Aorta (tissue), 5 donors: ENCODE measurements around the gene MST1R. TPM values are rescaled to one million over a fixed set of nuclear protein-coding genes. Genes with fewer than 3 reads are reported as not detected.

Experiments
- ATAC-seq: fragments of 200-7000 bp; cut with Tn5 transposase; one replicate; pipeline ENCODE4 v1.9.1; 2022; ENCODE audit warnings: moderate library complexity; ENCODE audit not compliant: low FRiP score
- DNase-seq, 2 donors: peaks; one replicate each; pipeline ENCODE4 v3.0.0-alpha.2; 2020
- H3K27ac ChIP-seq, 2 donors: one replicate each; pipeline ENCODE4 v1.5.1; 2013; ENCODE audit warnings: low read length in 2 of 2, mild to moderate bottlenecking in 2 of 2, moderate library complexity in 2 of 2, control low read depth in 1 of 2, inconsistent platforms in 1 of 2, low read depth in 1 of 2
- H3K27me3 ChIP-seq, 2 donors: one replicate each; pipeline ENCODE4 v1.6.1; 2013; ENCODE audit warnings: control low read depth in 1 of 2, low read length in 1 of 2, mild to moderate bottlenecking in 1 of 2, moderate library complexity in 1 of 2; ENCODE audit not compliant: insufficient read depth in 2 of 2, control insufficient read depth in 1 of 2
- H3K36me3 ChIP-seq, 2 donors: one replicate each; pipeline ENCODE4 v1.6.1; 2013; ENCODE audit warnings: control low read depth in 1 of 2, low read length in 1 of 2, mild to moderate bottlenecking in 1 of 2; ENCODE audit not compliant: insufficient read depth in 2 of 2, control insufficient read depth in 1 of 2
- H3K4me1 ChIP-seq, 2 donors: one replicate each; pipeline ENCODE4 v1.6.1; 2013; ENCODE audit warnings: low read length in 2 of 2, control low read depth in 1 of 2, mild to moderate bottlenecking in 1 of 2, moderate library complexity in 1 of 2; ENCODE audit not compliant: insufficient read depth in 2 of 2, control insufficient read depth in 1 of 2
- H3K4me3 ChIP-seq, 2 donors: one replicate each; pipeline ENCODE4 v1.5.1; 2013; ENCODE audit warnings: low read length in 2 of 2, control low read depth in 1 of 2, mild to moderate bottlenecking in 1 of 2
- H3K9me3 ChIP-seq: one replicate; pipeline ENCODE4 v1.6.1; 2013; ENCODE audit warnings: mild to moderate bottlenecking, low read length; ENCODE audit not compliant: control insufficient read depth
- WGBS, 2 donors: extraction: QIAGEN DNeasy Blood & Tissue Kit; methylation state at CpG; one replicate each; pipeline ENCODE4 v1.1.7; 2013; 5-methylcytosine and 5-hydroxymethylcytosine counted together
- intact Hi-C, 2 donors: fragments of 100-400 bp; cut with DNase I; formaldehyde crosslinking; loops; one replicate each; pipeline versions ENCODE4 v1.14.2 to v1.15.0; 2022
- polyA plus RNA-seq, 2 donors: library from polyadenylated mRNA; stranded (reverse); fragments of 200-250 nt; gene quantifications; one replicate each; pipeline ENCODE4 v1.2.3, GENCODE V29; 2013
- total RNA-seq, 2 donors: library from RNA; stranded (reverse); fragmentation: NEBNext Ultra II Directional; extraction: Animal tissue kit (Norgen Biotek cat#: 25700); gene quantifications; one replicate each; pipeline ENCODE4 v1.2.1, GENCODE V29; 2021
- donor health status: healthy with polysubstance abuse.
- donor health status: Bipolar disorder and iron deficiency.
- donor health status: DM: no; HTN: no; CAD: no.
- donor health status: DM: no; HTN: no; CAD: no.
- donor health status: DM: yes; HTN: yes; CAD: no.

MST1R gene
- total and polyA plus RNA-seq, 4 donors = 2.7 to 13.1 (median 7.5) TPM

DNA sequence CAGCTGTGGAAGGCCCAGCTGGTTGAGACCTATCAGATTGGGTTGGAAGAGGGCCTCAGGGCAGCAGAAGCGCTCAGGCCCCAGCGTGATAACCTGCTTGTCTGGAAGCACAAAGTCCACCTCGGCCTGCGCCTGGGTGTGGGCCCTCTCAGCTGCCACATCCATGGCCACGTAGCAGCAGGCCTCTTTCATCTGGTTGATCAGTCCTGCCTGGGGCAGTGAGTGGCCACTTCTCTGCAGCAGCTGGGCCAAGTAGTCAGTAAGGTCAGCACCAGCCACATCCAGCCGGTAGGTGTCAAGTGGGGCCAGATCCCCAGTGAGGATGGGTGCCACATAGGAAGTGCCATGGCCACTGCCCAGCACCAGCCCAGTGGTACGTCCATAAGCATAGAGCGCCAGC, 30.1 kb downstream of the MST1R start:
- intact Hi-C loops = no loop called here
- ATAC-seq (no peak), DNase-seq (no peak)
- Histone ChIP-seq H3K9me3 (no peaks in the 10 kb centered on the region), H3K4me3 (no peak overlapping the region), H3K27ac (no peak overlapping the region), H3K27me3 (no peaks in the 10 kb centered on the region), H3K36me3 (no peaks in the 10 kb centered on the region), H3K4me1 (no peaks in the 10 kb centered on the region)
- 91 to 93% methylated on average over 8 of the region's 8 CpGs for WGBS, 2 donors

GRCh38 chr3:49872801-49873281, 30.8 kb downstream of the MST1R start:
- Histone ChIP-seq H3K27ac (no peak overlapping the region), H3K9me3 (no peaks in the 10 kb centered on the region), H3K4me1 (no peaks in the 10 kb centered on the region), H3K4me3 (no peak overlapping the region), H3K36me3 (no peaks in the 10 kb centered on the region), H3K27me3 (no peaks in the 10 kb centered on the region)
- DNase-seq = no peak
- ATAC-seq = no peak
- 65 to 69% methylated on average over 4 of the region's 4 CpGs for WGBS, 2 donors
- intact Hi-C loops = no loop called here

DNA sequence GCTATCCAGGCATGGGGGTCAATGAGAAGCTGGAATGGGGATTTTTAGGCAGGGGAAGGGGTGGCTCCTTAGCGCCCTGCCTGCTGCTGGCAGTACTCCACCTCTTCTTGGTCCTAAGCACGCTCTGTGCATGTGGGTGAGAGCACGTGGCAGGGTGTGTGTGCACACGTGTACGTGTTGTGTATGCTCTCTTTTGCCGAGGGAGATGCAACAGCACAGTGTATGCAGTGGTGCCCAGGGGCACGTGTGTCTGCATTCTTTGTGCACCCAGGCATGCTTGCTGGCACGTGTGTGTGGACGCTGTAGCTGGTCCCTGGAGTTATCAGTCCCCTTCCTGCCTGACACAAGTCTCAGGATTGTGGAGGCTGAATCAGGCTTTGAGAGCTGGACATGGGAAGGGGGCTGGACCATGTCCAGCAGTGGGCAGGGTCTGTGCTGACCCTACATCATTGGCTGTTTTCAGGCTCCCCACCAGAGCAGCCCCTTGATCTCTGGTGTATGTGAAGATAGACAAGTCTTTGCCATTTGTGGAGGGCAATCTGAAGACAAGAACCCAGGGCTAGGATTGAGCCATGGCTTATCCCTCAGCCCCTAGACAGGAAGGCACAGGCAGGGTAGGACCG, 32.0 kb downstream of the MST1R start:
- Histone ChIP-seq H3K9me3 (no peaks in the 10 kb centered on the region), H3K27ac (no peak overlapping the region), H3K4me1 (no peaks in the 10 kb centered on the region), H3K36me3 (no peaks in the 10 kb centered on the region), H3K4me3 (no peak overlapping the region), H3K27me3 (no peaks in the 10 kb centered on the region)
- ATAC-seq = no peak
- 50 to 63% methylated on average over 10 of the region's 10 CpGs for WGBS, 2 donors
- intact Hi-C loops = no loop called here
- DNase-seq = no peak

GRCh38 chr3:49869525-49870126, 34.0 kb downstream of the MST1R start, which contains the start of gene CAMKV:
CAMKV (minus strand) TSS chr3:49869906; CDS start chr3:49862388, 7,518 bp downstream.
- ATAC-seq = no peak
- no peak within 1 kb of the TSS for H3K4me3 ChIP-seq
- H3K27me3 ChIP-seq = no peaks in the 10 kb centered on the region
- H3K4me1 ChIP-seq = no peaks in the 10 kb centered on the region
- no peak within 1 kb of the TSS for H3K27ac ChIP-seq
- 0 to 1% methylated on average over 55 to 59 of the region's 59 CpGs for WGBS, 2 donors
- no peak for DNase-seq
- H3K36me3 ChIP-seq = no peaks in the 10 kb centered on the region
- intact Hi-C loops = no loop called here
- no peaks in the 10 kb centered on the region for H3K9me3 ChIP-seq

DNA sequence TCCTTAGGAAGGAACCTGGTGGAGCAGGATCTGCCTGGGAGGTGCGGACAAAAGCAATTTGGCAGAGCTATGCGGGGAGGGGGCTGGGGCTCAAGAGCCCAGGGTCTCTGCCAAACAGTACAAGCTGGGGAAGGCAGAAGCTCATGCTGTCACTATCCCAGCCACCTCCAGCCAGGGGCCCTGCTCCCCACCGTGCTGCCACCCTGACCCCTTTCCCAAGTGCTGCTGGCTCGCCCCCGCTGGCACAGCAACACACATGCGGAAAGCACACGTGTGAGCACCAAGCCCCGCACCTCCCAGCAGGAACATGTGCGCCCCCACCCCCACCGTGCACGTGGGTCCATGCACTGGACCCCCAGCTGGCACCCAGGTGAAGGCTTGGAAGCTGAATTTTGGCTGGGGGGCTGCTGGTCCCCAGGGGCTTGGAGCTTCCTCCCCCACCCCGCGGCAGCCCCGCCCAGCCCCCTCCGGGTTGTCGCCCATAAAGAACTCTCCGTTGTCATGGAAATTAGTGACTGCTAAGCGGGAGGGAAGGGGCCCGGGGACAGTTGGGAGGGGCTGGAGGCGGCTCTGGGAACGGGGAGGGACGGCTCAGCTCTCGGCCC, 34.7 kb downstream of the MST1R start:
- ATAC-seq = no peak
- H3K4me3 ChIP-seq = no peak overlapping the region
- no peak for DNase-seq
- H3K27ac ChIP-seq = no peak overlapping the region
- 2% methylated on average over 21 to 23 of the region's 23 CpGs for WGBS, 2 donors
- no peaks in the 10 kb centered on the region for H3K9me3 ChIP-seq
- H3K27me3 ChIP-seq = no peaks in the 10 kb centered on the region
- intact Hi-C loops = no loop called here
- no peaks in the 10 kb centered on the region for H3K4me1 ChIP-seq
- no peaks in the 10 kb centered on the region for H3K36me3 ChIP-seq

- Histone ChIP-seq H3K4me3 (no peak overlapping the region), H3K36me3 (no peaks in the 10 kb centered on the region), H3K4me1 (no peaks in the 10 kb centered on the region), H3K27me3 (no peaks in the 10 kb centered on the region), H3K27ac (no peak overlapping the region), H3K9me3 (no peaks in the 10 kb centered on the region)
- intact Hi-C loops = no loop called here
- no peak for ATAC-seq
- 3 to 8% methylated on average over 7 of the region's 7 CpGs for WGBS, 2 donors
- DNase-seq = no peak
Observed at GRCh38 chr3:49867871-49868321, 35.8 kb downstream of the MST1R start.

GRCh38 chr3:49867400-49867799, 36.3 kb downstream of the MST1R start:
- Histone ChIP-seq H3K36me3 (no peaks in the 10 kb centered on the region), H3K4me1 (no peaks in the 10 kb centered on the region), H3K9me3 (no peaks in the 10 kb centered on the region), H3K27ac (no peak overlapping the region), H3K27me3 (no peaks in the 10 kb centered on the region), H3K4me3 (no peak overlapping the region)
- DNase-seq = no peak
- 88 to 93% methylated on average over 1 of the region's 1 CpG for WGBS, 2 donors
- intact Hi-C loops = no loop called here
- ATAC-seq = no peak

GRCh38 chr3:49865198-49865784, 38.4 kb downstream of the MST1R start:
- no peak for ATAC-seq
- Histone ChIP-seq H3K36me3 (no peaks in the 10 kb centered on the region), H3K9me3 (no peaks in the 10 kb centered on the region), H3K4me1 (no peaks in the 10 kb centered on the region), H3K27me3 (no peaks in the 10 kb centered on the region), H3K4me3 (no peak overlapping the region), H3K27ac (no peak overlapping the region)
- WGBS, 2 donors = 31 to 36% methylated on average over 7 of the region's 7 CpGs
- intact Hi-C loops = no loop called here
- no peak for DNase-seq
